ENCODE measurements around the gene MYO1D.

Gene MYO1D

GRCh38 chr17:32713081-32713480, 163.8 kb downstream of the MYO1D start:
- ChIA-PET CTCF (interaction anchor here (1.5 kb wide), 1 partner anchor 13 kb away, joined by 3 read pairs; no protein-coding TSS in a partner anchor), POLR2A (no interaction called here)
- no peak for TF ChIP-seq CTCF (IDR thresholded peaks at IDR 0.05; ENCODE audit: control extremely low read depth, extremely low read depth, low read depth, missing control alignments)
- no peak for DNase-seq (ENCODE audit: extremely low spot score)

DNA sequence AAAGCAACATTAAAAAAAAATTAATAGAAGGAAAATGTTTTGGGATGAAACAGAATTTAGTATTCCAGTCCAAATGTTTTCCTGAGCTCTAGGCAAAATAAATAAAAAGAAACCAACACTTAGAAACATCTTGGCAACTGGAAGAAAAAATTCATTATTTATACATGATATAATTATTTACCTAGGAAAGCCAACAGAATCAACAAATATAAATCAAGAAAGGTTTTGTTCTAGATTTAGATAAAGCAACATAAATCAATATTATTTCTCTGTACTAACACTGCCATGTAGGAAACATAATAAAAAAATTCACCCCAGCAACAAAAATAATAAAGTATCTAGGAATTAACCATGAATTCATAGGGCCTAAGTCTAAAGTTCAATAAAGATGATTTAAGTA, 167.4 kb downstream of the MYO1D start:
- no peak for TF ChIP-seq CTCF (IDR thresholded peaks at IDR 0.05; ENCODE audit: control extremely low read depth, extremely low read depth, low read depth, missing control alignments)
- DNase-seq (ENCODE audit: extremely low spot score) = no peak
- POLR2A ChIA-PET = no interaction called here
- CTCF ChIA-PET = interaction anchor here (1.8 kb wide), 1 partner anchor 20 kb away, joined by 5 read pairs; no protein-coding TSS in a partner anchor

- DNase-seq (ENCODE audit: extremely low spot score) = no peak
- CTCF ChIA-PET = no interaction called here
- TF ChIP-seq CTCF (IDR thresholded peaks at IDR 0.05; ENCODE audit: control extremely low read depth, extremely low read depth, low read depth, missing control alignments) = no peak
- POLR2A ChIA-PET = no interaction called here
Measured at GRCh38 chr17:32701871-32702270, 175.1 kb downstream of the MYO1D start.

GRCh38 chr17:32699247-32699646, 177.7 kb downstream of the MYO1D start:
- CTCF ChIA-PET = no interaction called here
- no peak for DNase-seq (ENCODE audit: extremely low spot score)
- TF ChIP-seq CTCF (IDR thresholded peaks at IDR 0.05; ENCODE audit: control extremely low read depth, extremely low read depth, low read depth, missing control alignments) = no peak
- POLR2A ChIA-PET = no interaction called here

DNA sequence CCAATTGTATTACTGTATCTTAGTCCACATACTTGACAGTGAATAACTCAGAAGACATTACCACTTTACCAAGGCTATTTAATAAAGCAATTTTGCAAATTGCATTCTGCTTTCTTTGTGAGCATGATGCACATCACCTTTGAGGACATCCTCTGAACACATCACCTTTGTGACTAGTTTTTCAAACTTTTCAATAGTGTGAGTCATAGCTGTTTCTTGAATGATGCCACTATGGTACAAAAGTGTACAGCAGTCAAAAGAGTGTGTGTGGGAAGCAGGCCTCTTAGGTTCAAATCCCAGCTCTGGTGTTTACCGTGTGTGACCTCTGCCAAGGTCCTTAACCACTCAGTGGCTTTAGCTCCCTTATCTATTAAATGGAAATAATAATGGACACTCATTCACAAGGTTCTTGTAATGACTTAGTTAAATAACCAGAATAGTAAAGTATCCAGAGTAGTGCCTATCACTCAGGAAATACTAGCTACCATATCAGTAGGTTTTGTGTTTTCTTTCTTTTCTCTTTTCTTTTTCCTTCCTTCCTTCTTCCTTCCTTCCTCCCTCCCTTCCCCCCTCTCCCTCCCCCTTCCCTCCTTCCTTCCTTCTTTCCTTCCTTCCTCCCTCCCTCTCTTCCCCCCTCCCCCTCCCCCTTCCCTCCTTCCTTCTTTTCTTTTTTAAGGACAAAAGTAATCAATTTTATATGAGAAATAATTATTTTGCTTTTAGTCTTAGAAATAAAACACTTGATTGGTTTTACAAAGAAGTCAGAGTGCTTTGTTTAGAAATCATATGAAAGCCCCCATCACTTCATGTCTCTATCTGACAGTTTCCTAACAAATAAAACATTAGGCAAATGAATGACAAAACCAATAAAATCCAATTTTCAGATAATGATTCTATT, 178.9 kb downstream of the MYO1D start:
- TF ChIP-seq CTCF (IDR thresholded peaks at IDR 0.05; ENCODE audit: control extremely low read depth, extremely low read depth, low read depth, missing control alignments) = no peak
- POLR2A ChIA-PET = interaction anchor here (0.6 kb wide), 1 partner anchor 29 kb away, joined by 3 read pairs; no protein-coding TSS in a partner anchor
- CTCF ChIA-PET = interaction anchor here (1.0 to 1.4 kb wide), 3 partner anchors 180 to 239 kb away, joined by 3 read pairs; no protein-coding TSS in a partner anchor
- DNase-seq (ENCODE audit: extremely low spot score) = no peak

- no peak for DNase-seq (ENCODE audit: extremely low spot score)
- ChIA-PET CTCF (interaction anchor here (1.1 to 1.7 kb wide), 7 partner anchors 9 to 240 kb away, joined by 3 read pairs; no protein-coding TSS in a partner anchor), POLR2A (no interaction called here)
- no peak for TF ChIP-seq CTCF (IDR thresholded peaks at IDR 0.05; ENCODE audit: control extremely low read depth, extremely low read depth, low read depth, missing control alignments)
Measured at GRCh38 chr17:32696426-32696825, 180.5 kb downstream of the MYO1D start.
